ENCODE results near the gene KLHL4.

DNA sequence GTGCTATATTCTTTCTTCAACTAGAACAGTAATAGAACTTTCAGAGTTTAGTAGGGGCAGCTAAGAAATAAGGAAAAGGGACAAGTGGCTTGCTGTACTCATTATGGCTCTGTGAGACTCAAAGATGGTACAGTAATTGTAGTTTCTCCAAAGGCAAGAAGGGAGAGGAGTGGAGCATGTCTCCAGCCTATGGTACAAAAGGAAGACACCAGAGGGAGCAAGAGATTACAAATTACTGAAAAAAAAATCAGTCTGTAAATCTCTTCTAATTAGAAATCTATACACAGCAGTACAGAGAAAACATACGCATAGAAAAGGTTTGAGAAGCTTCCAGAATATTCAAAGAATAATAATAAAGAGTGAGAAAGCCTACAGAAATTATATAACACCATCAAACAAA, 61.4 kb downstream of the KLHL4 start:
- TF ChIP-seq, protein P1, sequence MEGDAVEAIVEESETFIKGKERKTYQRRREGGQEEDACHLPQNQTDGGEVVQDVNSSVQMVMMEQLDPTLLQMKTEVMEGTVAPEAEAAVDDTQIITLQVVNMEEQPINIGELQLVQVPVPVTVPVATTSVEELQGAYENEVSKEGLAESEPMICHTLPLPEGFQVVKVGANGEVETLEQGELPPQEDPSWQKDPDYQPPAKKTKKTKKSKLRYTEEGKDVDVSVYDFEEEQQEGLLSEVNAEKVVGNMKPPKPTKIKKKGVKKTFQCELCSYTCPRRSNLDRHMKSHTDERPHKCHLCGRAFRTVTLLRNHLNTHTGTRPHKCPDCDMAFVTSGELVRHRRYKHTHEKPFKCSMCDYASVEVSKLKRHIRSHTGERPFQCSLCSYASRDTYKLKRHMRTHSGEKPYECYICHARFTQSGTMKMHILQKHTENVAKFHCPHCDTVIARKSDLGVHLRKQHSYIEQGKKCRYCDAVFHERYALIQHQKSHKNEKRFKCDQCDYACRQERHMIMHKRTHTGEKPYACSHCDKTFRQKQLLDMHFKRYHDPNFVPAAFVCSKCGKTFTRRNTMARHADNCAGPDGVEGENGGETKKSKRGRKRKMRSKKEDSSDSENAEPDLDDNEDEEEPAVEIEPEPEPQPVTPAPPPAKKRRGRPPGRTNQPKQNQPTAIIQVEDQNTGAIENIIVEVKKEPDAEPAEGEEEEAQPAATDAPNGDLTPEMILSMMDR (IDR thresholded peaks at IDR 0.05; ENCODE audit: insufficient read depth, low read depth, low read length), result no peak
- TF ChIP-seq EZH2 (IDR thresholded peaks at IDR 0.05; ENCODE audit: insufficient read depth, low read length), result no peak

Measured in astrocyte (in vitro differentiated cells and primary cell).